Fibroblast of lung (primary cell): ENCODE measurements around the gene MACROD2. TPM values are rescaled to one million over a fixed set of nuclear protein-coding genes. Genes with fewer than 3 reads are reported as not detected.

Experiments used
- DNase-seq, 2 donors: peaks; one replicate each; pipeline versions ENCODE4 v3.0.0 to v3.0.0-alpha.2; 2010; ENCODE audit warnings: low read depth in 2 of 2
- H2AFZ ChIP-seq: 2 replicates; pipeline ENCODE4 v1.5.1; 2012; ENCODE audit warnings: low read length, control low read depth, inconsistent platforms
- H3K27ac ChIP-seq: 2 replicates; pipeline ENCODE4 v1.5.1; 2011; ENCODE audit warnings: low read length, control low read depth; ENCODE audit not compliant: insufficient read depth
- H3K27me3 ChIP-seq: 2 replicates; pipeline ENCODE4 v1.5.1; 2011; ENCODE audit warnings: mild to moderate bottlenecking, low read length; ENCODE audit not compliant: control insufficient read depth, insufficient read depth
- H3K36me3 ChIP-seq: 2 replicates; pipeline ENCODE4 v1.5.1; 2011; ENCODE audit warnings: low read length; ENCODE audit not compliant: control insufficient read depth, insufficient read depth
- H3K4me1 ChIP-seq: 2 replicates; pipeline ENCODE4 v1.5.1; 2011; ENCODE audit warnings: low read length; ENCODE audit not compliant: control insufficient read depth, insufficient read depth; ENCODE audit errors: extremely low read depth
- H3K4me2 ChIP-seq: 2 replicates; pipeline ENCODE4 v1.5.1; 2011; ENCODE audit warnings: low read length, control low read depth; ENCODE audit not compliant: insufficient read depth; ENCODE audit errors: extremely low read depth
- H3K4me3 ChIP-seq, 4 experiments: fragments of 200-600 bp in 1 of 4; sonication (generic) in 1 of 4; replicated peaks in 1 of 4; 2 replicates each; pipeline ENCODE4 v1.5.1; 2011 to 2016; ENCODE audit warnings: low read length in 4 of 4, low read depth in 3 of 4, mild to moderate bottlenecking in 3 of 4, control low read depth in 2 of 4, inconsistent platforms in 1 of 4, mixed read lengths in 1 of 4; ENCODE audit not compliant: insufficient read depth in 1 of 4; ENCODE audit errors: control extremely low read depth in 1 of 4
- H3K79me2 ChIP-seq: 2 replicates; pipeline ENCODE4 v1.5.1; 2012; ENCODE audit warnings: mild to moderate bottlenecking, low read length, inconsistent platforms; ENCODE audit not compliant: control insufficient read depth, insufficient read depth
- H3K9ac ChIP-seq: 2 replicates; pipeline ENCODE4 v1.5.1; 2011; ENCODE audit warnings: mild to moderate bottlenecking, low read length, control low read depth; ENCODE audit not compliant: insufficient read depth
- H3K9me3 ChIP-seq: 2 replicates; pipeline ENCODE4 v1.5.1; 2012; ENCODE audit warnings: low read depth, low read length; ENCODE audit not compliant: control insufficient read depth, insufficient read depth
- H4K20me1 ChIP-seq: 2 replicates; pipeline ENCODE4 v1.5.1; 2011; ENCODE audit warnings: low read length; ENCODE audit not compliant: control insufficient read depth, insufficient read depth; ENCODE audit errors: extremely low read depth
- CTCF ChIP-seq, 2 donors: IDR thresholded peaks in 1 of 2; conservative IDR thresholded peaks in 1 of 2; 1 replicate in 1 of 2; 2 replicates in 1 of 2; pipeline ENCODE4 v1.5.1; 2011 to 2012; ENCODE audit warnings: low read length in 2 of 2, control low read depth in 1 of 2, inconsistent platforms in 1 of 2, low read depth in 1 of 2, mild to moderate bottlenecking in 1 of 2
- EZH2 ChIP-seq: IDR thresholded peaks from 2 replicates; pipeline ENCODE4 v1.5.1; 2012; ENCODE audit warnings: low read length, control low read depth, mild to moderate bottlenecking; ENCODE audit errors: missing control alignments
- polyA plus RNA-seq, 2 donors: library from polyadenylated mRNA; depleted of rRNA in 1 of 2; stranded (reverse) in 1 of 2; unstranded in 1 of 2; fragments of >200 nt; gene quantifications; 2 replicates each; pipeline ENCODE4 v1.2.1, GENCODE V29; 2011 to 2012; ENCODE audit warnings: missing spikeins in 1 of 2
- total RNA-seq: library from RNA; depleted of rRNA; stranded (reverse); fragments of >200 nt; gene quantifications from 2 replicates; pipeline ENCODE4 v1.2.1, GENCODE V29; 2014

Gene MACROD2
- total and polyA plus RNA-seq, 2 donors (not counting 1 experiment from before 2014, with no cell fraction given) = 0.54 to 1.7 TPM

GRCh38 chr20:15204234-15204633 lies 1208.9 kb downstream of the MACROD2 start:
- no peak overlapping the region for H3K27ac ChIP-seq
- DNase-seq = no peak
- H3K4me2 ChIP-seq = no peak overlapping the region
- no peaks in the 10 kb centered on the region for H4K20me1 ChIP-seq
- no peaks in the 10 kb centered on the region for H3K79me2 ChIP-seq
- H3K9me3 ChIP-seq = no peaks in the 10 kb centered on the region
- no peak overlapping the region for H2AFZ ChIP-seq
- no peaks in the 10 kb centered on the region for H3K36me3 ChIP-seq
- no peak overlapping the region for H3K4me3 ChIP-seq
- no peaks in the 10 kb centered on the region for H3K4me1 ChIP-seq
- no peaks in the 10 kb centered on the region for H3K27me3 ChIP-seq
- H3K9ac ChIP-seq = no peak overlapping the region
- TF ChIP-seq EZH2 (no peak), CTCF (conservative IDR thresholded peaks at IDR 0.05 in 1 of 2, IDR thresholded peaks at IDR 0.05 in 1 of 2; ENCODE audit: low read depth in 1 of 2, low read length in 2 of 2) (no peak)

GRCh38 chr20:15205028-15205427 lies 1209.7 kb downstream of the MACROD2 start:
- Histone ChIP-seq H3K9me3 (no peaks in the 10 kb centered on the region), H3K9ac (no peak overlapping the region), H3K4me2 (no peak overlapping the region), H3K79me2 (no peaks in the 10 kb centered on the region), H3K4me3 (no peak overlapping the region), H2AFZ (no peak overlapping the region), H3K27ac (no peak overlapping the region), H3K4me1 (no peaks in the 10 kb centered on the region), H4K20me1 (no peaks in the 10 kb centered on the region), H3K36me3 (no peaks in the 10 kb centered on the region), H3K27me3 (no peaks in the 10 kb centered on the region)
- TF ChIP-seq EZH2 = no peak
- no peak for TF ChIP-seq CTCF (conservative IDR thresholded peaks at IDR 0.05 in 1 of 2, IDR thresholded peaks at IDR 0.05 in 1 of 2; ENCODE audit: low read depth in 1 of 2, low read length in 2 of 2)
- no peak for DNase-seq

GRCh38 chr20:15205719-15206118 lies 1210.4 kb downstream of the MACROD2 start:
- no peaks in the 10 kb centered on the region for H4K20me1 ChIP-seq
- no peaks in the 10 kb centered on the region for H3K27me3 ChIP-seq
- no peak for DNase-seq
- no peaks in the 10 kb centered on the region for H3K4me1 ChIP-seq
- H3K9me3 ChIP-seq = no peaks in the 10 kb centered on the region
- H3K36me3 ChIP-seq = no peaks in the 10 kb centered on the region
- no peak overlapping the region for H3K4me3 ChIP-seq
- TF ChIP-seq CTCF (conservative IDR thresholded peaks at IDR 0.05 in 1 of 2, IDR thresholded peaks at IDR 0.05 in 1 of 2; ENCODE audit: low read depth in 1 of 2, low read length in 2 of 2) (no peak), EZH2 (no peak)
- H2AFZ ChIP-seq = no peak overlapping the region
- no peak overlapping the region for H3K27ac ChIP-seq
- no peaks in the 10 kb centered on the region for H3K79me2 ChIP-seq
- no peak overlapping the region for H3K4me2 ChIP-seq
- no peak overlapping the region for H3K9ac ChIP-seq
